VCaP (cell line): Measurements from ENCODE around the gene CLSTN2.
A peak's percentile ranks its signal among the peaks of the same experiment; 100 is the strongest.

ENCODE experiments used
- H3K27ac ChIP-seq: fragments of 450-650 bp; 2 replicates; pipeline ENCODE4 v1.5.1; 2017
- CTCF ChIP-seq: fragments of 450-650 bp; conservative IDR thresholded peaks from 2 replicates; pipeline ENCODE4 v1.5.1; 2017; ENCODE audit warnings: mild to moderate bottlenecking, moderate library complexity

Gene CLSTN2

GRCh38 chr3:140510303-140510861 lies 575.4 kb downstream of the CLSTN2 start:
- TF ChIP-seq CTCF, result no peak
- no peak overlapping the region for H3K27ac ChIP-seq

GRCh38 chr3:140521751-140522445 lies 586.9 kb downstream of the CLSTN2 start:
- TF ChIP-seq CTCF, result no peak
- H3K27ac ChIP-seq, result peak overlapping the region; percentile 31; the same call in 1 of the 2 replicates

- H3K27ac ChIP-seq, result peak overlapping the region; percentile 31; the same call in 1 of the 2 replicates
- TF ChIP-seq CTCF, result no peak
Observed at GRCh38 chr3:140522653-140523380, 587.8 kb downstream of the CLSTN2 start.

GRCh38 chr3:140523600-140523999 lies 588.6 kb downstream of the CLSTN2 start:
- H3K27ac ChIP-seq, result no peak overlapping the region
- TF ChIP-seq CTCF, result no peak

GRCh38 chr3:140527156-140527555 lies 592.2 kb downstream of the CLSTN2 start:
- no peak overlapping the region for H3K27ac ChIP-seq
- TF ChIP-seq CTCF, result no peak

- no peak overlapping the region for H3K27ac ChIP-seq
Observed at GRCh38 chr3:140529096-140529495, 594.1 kb downstream of the CLSTN2 start.

More at GRCh38 chr3:140529096-140529495, 594.1 kb downstream of the CLSTN2 start:
- TF ChIP-seq CTCF, result no peak
